HG03108 (cell line): ENCODE data around the gene PALLD.

ENCODE experiments used
- ATAC-seq: cut with Tn5 transposase; IDR thresholded peaks from one replicate; pipeline ENCODE4 v1.9.1; 2021; ENCODE audit warnings: moderate library complexity; ENCODE audit not compliant: unreplicated experiment

Gene PALLD

DNA sequence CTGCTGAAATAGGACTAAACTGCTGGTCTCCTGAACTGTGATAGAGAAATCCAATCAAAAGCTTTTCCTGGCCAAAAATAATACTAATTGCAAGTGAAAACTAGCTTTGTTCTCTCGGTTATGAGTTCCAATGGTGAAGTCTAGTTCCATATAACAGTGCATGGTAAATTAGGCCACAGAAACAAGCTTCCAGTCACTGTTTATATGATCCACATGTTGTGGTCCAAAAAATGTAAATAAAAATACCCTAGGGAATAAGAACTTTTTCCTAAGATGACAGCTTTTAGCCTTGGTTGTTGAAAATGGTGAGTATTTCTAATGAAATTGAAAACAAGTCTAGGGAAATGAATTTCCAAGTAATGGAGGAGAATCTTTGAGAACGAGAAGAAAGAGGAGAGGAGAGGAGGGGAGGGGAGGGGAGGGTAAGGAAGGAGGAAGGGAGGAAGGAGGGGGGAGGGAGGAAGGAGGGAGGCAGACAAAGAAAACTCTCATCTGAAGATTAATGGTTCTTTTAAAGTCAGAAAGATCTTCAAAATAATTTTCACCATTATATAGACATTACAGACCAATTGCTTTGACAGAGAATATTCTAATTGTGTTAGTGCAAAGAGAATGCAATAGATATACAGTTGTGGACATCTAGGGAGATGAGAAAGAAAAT is 26.1 kb downstream of the PALLD start:
- ATAC-seq, result no peak

DNA sequence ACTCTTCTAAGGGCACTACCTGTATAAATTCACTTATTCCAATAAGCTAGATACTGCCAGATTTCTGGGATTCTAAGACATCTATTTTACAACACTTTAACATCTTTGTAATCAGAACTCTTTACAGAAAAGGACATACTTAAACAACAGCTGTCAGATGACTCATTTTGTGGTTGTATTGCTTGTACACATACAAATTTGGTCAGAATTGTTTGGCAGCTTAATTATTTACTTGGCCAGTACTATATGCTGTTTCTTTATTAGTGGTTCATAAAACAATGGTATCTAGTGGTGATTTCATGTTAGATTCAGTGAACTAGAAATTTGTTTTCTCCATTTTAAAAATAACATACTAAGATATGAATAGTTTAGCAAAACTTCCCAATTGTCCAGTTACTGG is 27.2 kb downstream of the PALLD start:
- ATAC-seq, result no peak

DNA sequence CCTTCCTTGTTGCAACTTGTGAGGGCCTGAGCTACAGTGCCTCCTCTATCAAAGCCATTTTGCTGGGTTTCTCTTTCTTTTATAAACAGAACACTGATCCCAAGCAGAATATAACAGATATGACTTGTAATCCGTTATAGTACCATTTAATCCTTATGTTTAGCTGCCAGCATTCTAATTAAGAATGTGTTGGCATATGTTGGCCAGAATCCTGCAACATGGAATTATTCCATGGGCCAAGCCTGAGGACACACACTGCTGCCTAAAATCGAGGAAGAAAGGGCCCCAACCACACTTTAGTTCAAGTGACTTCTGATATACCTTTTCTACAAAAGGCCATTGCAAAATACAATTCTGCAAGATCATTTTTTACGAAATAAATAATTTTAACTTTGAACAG is 28.0 kb downstream of the PALLD start:
- ATAC-seq, result no peak

DNA sequence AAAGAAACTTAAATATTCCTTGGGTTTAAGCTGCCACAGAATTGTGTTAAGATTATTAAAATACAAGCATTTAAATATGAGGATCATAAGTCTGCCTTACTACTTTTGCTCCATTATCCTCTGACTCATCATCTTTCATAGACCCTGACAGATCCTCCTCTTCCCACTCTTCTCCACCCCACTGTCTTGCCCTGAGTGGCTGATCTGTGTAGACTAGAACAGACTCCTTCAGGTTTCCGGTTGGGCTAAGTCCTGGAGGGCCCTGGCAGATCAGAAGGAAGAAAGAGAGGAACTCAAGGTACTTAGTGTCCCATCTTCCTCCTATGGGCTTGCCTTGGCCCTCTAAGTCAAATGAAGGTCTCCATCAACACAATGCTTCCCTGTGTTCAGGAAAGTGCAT is 30.7 kb downstream of the PALLD start:
- no peak for ATAC-seq

DNA sequence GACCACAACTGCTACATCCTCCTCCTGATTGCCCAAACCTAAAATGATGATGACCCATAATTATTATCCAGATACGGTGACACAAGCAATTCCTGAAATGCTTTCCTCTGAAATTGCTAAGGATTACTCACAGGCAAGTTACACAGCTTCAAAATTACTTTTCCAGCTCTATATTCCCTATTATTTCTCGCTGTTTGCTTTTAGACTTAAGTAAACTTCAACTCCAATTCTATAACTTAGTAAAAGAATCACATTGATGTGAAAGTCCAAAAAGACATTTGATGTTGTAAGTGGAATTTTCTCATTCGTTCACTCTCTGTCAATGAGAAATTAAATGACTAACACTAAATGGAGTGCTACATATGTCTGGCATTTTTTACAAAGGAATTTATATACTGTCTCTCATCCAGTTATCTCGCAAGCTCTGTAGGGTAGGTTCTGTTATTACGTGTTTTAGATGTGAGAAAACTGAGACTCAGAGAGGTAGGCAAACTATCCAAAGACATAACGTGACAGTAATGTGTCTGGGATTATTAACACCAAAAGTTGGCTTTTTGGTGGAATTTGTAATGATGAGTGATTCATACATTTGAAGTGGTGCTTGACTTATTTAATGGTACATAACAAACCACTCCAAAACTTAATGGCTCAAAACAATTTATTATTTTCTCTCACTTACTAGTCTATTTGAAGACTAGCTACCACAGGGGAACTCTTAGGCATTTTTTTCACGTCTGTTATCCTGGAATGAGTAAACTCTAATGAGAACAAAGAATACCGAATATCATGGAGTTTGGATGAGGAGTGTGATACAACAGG is 31.5 kb downstream of the PALLD start:
- ATAC-seq, result no peak

DNA sequence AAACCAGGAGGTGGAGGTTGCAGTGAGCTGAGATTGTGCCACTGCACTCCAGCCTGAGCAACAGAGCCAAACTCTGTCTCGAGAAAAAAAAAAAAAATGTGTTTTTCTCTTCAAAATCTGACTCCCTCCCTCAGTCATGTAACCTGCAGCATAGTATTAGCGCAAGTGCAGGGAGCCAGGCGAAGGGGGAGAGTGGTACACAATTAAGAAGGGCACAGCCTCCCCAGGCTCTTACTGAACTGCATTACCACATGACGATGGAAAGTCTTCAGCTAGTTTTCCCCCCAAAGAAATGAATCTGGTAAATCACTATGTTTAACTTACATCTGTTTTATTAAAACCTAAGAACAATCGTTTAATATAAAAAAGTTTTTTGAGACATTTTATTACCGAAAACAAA is 32.4 kb downstream of the PALLD start:
- no peak for ATAC-seq

DNA sequence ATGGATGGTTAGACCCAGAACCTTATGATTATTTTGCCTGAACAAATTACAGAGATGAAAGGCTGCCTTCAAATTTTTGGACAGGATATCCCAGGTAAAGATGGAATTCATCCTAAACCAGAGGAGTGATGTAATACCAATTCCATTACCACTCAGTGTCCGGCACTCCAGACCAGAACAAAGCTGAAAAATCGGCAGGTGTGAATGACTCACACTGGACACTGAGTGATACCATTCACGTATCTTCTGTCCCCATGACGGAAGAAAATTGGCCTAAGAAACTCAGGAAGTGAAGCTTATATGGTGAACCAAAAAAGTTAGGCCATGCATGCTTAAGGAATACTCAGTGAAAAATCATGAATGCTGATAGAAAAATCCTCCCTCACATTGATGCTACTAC is 34.5 kb downstream of the PALLD start:
- ATAC-seq, result no peak

DNA sequence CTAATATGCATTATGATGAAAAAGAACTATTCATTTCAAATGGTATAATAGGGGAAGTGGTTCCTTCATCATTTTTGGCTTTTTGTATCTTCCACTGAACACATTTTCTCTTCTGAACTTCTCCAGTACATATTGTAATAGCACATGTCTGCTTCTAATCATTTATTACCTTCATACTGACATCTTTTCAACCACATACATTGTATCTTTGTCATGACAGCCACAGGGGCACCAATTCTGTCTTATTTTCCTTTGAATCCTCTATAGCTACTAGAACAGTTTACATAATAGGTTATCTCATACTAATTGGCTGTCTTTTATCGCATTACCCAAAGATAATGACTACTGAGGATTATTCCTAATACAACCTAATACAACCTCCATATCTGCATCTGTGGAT is 37.7 kb downstream of the PALLD start:
- no peak for ATAC-seq

DNA sequence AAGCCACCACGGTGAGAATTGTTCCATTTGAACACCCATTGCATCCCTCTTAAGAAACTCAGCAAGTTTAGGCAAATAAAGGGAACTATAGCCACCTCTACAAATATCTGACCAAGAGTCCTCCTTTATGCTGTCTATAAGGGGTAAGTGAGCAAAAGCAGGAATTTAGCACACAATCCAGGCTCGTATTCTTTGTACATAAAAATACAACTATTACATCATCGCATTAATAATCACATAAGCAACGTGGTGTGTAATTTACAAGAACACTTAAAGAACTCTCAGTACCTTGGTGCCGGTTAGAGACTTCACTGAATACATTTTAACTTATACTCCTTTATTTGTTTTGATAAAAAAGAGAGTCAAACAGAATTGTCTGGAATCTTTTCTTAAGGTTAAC is 38.8 kb downstream of the PALLD start:
- ATAC-seq, result no peak

DNA sequence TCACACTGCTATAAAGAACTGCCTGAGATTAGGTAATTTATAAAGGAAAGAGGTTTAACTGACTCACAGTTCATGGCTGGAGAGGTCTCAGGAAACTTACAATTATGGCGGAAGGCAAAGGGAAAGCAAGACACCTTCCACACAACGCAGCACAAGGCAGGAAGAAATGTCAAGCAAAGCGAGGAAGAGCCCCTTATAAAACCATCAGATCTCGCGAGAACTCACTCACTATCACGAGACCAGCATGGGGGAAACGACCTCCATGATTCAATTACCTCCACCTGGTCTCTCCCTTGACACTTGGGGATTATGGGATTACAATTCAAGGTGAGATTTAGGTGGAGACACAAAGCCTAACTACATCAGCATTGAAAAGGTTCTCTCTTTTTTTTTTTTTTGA is 39.6 kb downstream of the PALLD start:
- no peak for ATAC-seq

DNA sequence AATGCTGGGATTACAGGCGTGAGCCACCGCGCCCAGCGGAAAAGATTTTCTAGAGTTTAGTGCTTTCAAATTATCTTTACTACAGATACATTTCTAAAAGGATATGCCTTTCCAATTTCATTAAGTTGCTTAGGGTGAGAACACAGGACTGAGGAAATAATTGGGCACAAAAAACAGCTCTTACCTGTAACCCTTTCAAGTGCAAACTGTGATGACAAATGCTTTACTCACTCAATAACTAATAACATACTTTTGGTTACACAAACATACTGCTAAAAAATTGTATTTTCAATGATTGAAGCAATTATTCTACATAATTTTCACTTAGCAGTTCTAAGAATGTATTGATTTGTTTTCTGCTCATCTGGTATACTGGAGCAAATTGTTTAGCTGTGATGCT is 40.2 kb downstream of the PALLD start:
- ATAC-seq, result no peak

DNA sequence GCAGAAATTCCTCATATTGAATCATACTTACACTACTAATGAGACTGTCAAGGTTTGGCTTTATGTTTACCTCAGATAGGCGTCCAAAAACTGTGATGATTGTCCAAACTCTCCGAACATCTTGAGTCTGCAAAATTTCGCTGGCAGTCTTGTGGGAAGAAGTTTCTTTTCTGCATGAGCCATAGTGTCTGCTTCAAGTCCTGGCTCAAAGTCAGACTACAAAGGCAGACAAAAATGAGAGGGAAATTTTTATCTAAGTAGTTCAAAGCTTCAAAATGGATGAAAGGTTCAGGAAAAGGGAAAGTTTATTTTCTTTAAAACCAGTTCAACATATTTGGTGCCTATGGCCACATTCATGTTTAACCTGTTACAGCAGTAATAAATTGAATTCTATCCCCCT is 40.7 kb downstream of the PALLD start:
- ATAC-seq, result no peak

DNA sequence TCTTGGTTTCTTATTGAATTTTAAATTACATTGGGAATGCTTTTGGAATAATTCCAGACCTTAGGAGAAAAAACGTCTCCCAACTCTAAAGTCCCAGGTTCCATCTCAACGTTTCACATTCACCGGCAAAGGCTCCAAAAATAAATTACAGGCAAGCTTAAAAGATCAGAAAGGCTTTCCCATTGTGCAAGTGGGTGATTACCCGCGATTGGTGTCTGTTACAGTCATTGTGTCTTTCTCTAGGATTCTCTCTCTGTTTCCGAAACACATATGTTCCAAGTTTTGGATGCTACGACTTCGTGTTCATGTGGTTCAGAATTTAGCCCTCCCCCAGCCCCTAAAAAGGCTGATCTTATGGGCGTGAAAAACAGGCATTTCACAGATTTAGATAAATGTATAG is 41.8 kb downstream of the PALLD start:
- no peak for ATAC-seq

DNA sequence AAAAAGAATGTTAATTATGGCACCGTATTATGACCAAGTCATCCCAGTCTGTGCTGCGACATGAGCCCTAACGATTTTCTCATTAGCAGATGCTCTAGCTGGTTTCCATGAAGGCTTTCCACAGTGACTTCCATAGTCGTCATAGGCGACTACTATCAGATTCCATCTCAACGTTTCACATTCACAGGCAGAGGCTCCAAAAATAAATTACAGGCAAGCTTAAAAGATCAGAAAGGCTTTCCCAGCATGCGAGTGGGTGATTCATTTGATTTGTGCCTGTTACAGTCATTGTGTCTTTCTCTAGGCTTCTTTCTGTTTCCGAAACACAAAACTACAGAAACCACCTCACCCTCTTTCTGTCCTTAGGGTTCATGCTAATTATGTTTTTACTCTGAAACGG is 43.2 kb downstream of the PALLD start:
- no peak for ATAC-seq

DNA sequence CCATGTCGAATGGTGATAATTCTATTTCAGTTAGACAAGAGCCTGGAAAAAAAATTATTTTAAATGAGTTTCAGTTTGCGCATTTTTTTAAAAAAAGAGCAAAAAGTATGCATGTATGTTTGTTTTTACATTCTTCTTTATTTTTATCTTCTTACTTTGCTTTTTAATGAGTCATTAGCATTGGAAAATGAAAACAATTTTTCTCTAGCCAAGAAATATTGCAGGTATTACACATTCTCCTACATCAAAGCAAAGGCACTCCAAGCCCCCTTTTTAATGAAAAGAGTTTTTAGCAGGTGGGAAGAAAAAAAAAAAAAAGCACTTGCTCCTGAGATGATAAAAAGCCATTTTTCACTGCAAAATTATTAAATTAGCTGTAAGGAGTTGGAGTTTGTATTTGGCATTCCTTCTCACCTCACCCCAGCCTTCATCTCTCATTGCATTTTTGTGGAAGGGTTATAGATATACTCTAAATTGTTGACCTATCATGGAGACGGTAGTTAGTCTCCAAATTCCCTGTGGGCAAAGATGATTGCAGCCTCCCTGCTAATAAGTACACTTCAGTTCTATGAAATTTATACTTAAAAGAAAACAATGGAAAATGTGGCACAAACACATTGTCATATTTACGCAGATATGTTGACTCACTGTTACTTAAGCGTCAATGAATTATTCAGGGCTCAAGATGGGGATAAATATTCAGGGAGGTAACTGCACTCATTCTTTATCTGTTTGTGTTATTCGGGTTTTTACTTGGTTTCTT is 43.8 kb downstream of the PALLD start:
- no peak for ATAC-seq

DNA sequence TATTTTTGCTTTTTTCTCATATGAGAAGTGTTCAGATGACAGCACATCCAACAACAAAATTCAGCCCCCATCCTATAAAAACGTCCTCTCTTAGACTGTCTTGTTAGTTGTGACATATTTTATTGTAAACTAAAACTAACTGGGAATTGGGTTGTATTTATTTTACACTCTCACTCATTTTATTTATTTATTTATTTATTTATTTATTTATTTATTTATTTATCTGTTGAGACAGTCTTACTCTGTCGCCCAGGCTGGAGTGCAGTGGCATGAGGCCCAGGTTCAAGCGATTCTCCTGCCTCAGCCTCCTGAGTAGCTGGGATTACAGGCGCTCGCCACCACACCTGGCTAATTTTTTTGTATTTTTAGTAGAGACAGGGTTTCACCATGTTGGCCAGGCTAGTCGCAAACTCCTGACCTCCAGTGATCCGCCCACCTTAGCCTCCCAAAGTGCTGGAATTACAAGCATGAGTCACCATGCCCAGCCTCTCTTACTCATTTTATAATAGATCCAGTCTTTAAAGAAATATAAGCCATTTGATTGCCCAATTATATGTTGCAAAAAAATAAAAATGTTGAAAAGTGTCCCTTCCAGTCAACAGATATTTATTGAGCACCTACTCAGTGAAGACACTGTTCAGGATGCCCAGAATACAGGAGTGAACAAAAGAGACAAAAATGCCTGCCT is 44.6 kb downstream of the PALLD start:
- no peak for ATAC-seq

DNA sequence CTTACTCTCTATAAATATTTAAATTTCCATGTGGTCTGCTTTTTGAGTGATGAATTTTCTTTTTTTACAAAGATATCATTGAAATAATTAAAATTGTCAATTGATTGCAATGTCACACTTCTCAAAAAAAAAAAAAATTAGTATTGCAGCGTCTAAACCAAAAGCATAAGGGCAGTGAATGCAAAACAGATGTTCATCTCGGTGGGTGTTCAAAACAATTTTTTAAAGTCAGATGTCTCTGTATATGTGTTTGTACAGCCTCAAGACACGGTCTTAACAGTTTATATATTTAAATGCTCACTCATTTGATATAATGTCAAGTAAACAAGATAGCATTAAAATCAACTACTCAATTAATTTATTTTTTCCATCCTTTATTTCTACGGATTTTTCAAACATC is 52.3 kb downstream of the PALLD start:
- ATAC-seq, result no peak

DNA sequence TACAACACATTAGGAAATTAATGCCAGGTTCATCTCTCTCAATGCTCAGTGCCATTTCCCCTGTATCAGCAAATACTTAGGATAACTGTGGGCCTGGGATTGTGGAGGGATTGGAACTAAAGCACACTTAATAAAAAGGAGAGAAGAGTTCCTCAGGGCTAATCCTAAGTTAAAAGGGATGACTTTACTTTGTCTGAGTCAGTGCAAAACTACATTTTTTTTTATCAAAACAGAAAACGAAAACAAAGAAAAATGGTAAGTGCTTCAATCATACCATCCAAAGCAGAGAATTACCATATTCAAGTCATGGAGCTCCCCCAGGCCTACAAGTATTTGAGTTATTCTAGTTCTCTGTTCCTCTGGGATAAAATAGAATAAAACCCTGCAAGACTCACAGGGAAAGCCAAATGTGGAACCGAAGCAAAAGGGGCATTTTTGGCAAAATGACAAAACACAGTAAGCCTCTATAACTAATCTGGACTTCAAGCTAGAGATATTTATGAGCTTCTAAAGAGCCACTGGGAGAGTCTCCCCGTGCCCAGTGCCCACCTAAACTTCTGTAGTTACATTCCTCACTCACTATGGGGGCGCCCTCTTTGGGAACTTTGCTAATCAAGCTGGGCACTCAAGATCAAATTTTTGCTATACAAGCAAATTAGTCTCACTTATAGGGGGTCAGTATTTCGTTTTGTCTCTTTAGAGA is 53.4 kb downstream of the PALLD start:
- no peak for ATAC-seq

DNA sequence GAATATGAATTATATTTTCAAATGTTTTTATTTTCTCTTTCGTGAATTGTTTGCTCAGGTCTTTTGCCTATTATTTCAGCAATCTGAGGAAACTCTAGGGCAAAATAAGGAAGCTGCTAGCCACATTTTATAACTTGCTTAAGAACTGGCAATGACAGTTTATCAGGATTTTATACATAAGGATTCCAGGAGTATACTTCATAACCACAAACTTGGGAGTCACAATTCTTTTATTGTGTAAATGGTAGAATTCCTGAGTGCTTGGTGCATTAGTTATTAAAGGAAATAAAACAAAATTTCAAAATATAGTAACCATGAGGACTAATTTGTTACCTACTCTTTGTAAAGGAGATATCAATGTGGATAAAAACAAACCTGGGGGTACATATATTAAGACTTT is 54.4 kb downstream of the PALLD start:
- no peak for ATAC-seq

DNA sequence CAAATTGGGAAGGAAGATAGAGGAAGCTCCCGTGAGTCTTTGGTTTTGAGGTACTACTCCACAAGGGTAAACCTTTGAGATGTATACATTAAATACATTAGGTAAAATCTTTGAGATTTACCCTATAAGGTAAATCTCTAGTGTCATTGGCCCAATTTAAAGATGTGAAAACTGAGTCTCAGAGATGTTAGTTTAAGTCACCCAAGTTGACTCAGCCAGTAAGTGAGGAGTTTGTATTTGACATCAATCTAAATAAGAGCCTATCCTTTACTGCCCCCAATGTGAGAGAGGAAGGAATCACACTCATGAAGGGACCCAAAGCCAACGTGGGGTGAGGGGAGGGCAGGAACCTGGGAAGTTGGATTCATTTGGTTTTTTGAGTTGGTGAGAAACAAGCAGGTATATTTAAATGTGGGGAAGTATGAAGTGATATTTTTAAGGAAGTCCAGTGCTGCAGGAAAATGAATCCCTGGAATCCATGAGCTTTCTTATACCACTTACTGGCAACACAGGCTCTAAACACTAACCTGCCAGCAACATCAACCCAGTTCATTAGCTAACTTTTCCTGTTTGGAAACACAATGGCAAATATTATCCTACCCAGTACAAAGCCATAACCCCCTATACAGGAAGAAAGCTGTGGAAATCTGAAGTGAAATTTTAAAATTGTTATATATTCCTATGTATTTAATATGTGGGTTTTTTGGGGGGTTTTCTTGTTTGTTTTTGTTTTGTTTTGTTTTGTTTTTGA is 55.3 kb downstream of the PALLD start:
- no peak for ATAC-seq
